ENCODE measurements around the gene CENPS. TPM values are rescaled to one million over a fixed set of nuclear protein-coding genes. Genes with fewer than 3 reads are reported as not detected.

The CENPS gene
- total RNA-seq, 1 donor from 2014 or later, result 9.8 TPM

- peaks cover 16% of the 10 kb centered on the region for H3K36me3 Mint-ChIP-seq (ENCODE audit: low read depth, unreplicated experiment)
- no peak for DNase-seq (ENCODE audit: low spot score)
- H3K9me3 Mint-ChIP-seq (ENCODE audit: unreplicated experiment), result no peaks in the 10 kb centered on the region
- peaks cover 3% of the 10 kb centered on the region for H3K27me3 Mint-ChIP-seq (ENCODE audit: unreplicated experiment)
- peak overlapping the region; percentile 13 for H3K4me3 Mint-ChIP-seq (ENCODE audit: unreplicated experiment)
- no peak overlapping the region for H3K27ac Mint-ChIP-seq (ENCODE audit: unreplicated experiment)
- H3K4me1 Mint-ChIP-seq (ENCODE audit: unreplicated experiment), result peaks cover 15% of the 10 kb centered on the region
- no peak for TF ChIP-seq CTCF (IDR thresholded peaks at IDR 0.05; ENCODE audit: unreplicated experiment)
Measured at GRCh38 chr1:10396870-10397269, 33.4 kb upstream of the CENPS start.

- no peak for TF ChIP-seq CTCF (IDR thresholded peaks at IDR 0.05; ENCODE audit: unreplicated experiment)
- H3K27me3 Mint-ChIP-seq (ENCODE audit: unreplicated experiment), result peaks cover 3% of the 10 kb centered on the region
- H3K36me3 Mint-ChIP-seq (ENCODE audit: low read depth, unreplicated experiment), result peaks cover 16% of the 10 kb centered on the region
- no peak for DNase-seq (ENCODE audit: low spot score)
- peak overlapping the region; percentile 91 for H3K4me3 Mint-ChIP-seq (ENCODE audit: unreplicated experiment)
- H3K27ac Mint-ChIP-seq (ENCODE audit: unreplicated experiment), result peak overlapping the region; percentile 81
- no peaks in the 10 kb centered on the region for H3K9me3 Mint-ChIP-seq (ENCODE audit: unreplicated experiment)
- peaks cover 15% of the 10 kb centered on the region for H3K4me1 Mint-ChIP-seq (ENCODE audit: unreplicated experiment)
Measured at GRCh38 chr1:10398278-10398733, 31.9 kb upstream of the CENPS start.

- peaks cover 15% of the 10 kb centered on the region for H3K4me1 Mint-ChIP-seq (ENCODE audit: unreplicated experiment)
- no peak for TF ChIP-seq CTCF (IDR thresholded peaks at IDR 0.05; ENCODE audit: unreplicated experiment)
- H3K36me3 Mint-ChIP-seq (ENCODE audit: low read depth, unreplicated experiment), result peaks cover 18% of the 10 kb centered on the region
- H3K27ac Mint-ChIP-seq (ENCODE audit: unreplicated experiment), result peak within 1 kb of the TSS; percentile 82
- DNase-seq (ENCODE audit: low spot score), result peak; percentile 98
- H3K27me3 Mint-ChIP-seq (ENCODE audit: unreplicated experiment), result peaks cover 3% of the 10 kb centered on the region
- peak within 1 kb of the TSS; percentile 97 for H3K4me3 Mint-ChIP-seq (ENCODE audit: unreplicated experiment)
- no peaks in the 10 kb centered on the region for H3K9me3 Mint-ChIP-seq (ENCODE audit: unreplicated experiment)
Measured at GRCh38 chr1:10398734-10399443, 31.3 kb upstream of the CENPS start, which contains the start of gene PGD. PGD (plus strand) TSS chr1:10399064; CDS start chr1:10399118, 54 bp downstream.

DNA sequence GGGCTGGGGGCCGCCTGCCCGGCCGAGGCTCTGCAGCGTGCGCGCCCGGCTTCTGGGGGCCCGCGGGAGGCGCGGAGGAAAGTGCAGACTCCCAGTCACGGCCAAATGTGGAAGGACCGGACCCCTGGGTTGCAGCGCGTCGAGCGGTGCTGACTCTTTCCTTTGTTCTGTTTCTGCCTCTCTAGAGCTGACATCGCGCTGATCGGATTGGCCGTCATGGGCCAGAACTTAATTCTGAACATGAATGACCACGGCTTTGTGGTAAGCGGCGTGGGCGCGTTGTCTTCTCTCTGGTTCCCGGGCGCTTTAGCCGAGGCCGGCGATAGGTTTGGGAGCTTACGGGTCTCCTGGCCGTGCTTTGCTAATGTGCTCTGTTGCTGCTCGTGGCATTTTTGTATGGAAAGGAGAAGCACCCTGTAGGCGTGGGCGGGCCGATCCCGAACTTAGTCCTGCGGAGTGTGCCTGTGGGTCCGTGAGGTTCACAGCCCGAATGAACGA is 30.7 kb upstream of the CENPS start:
- Mint-ChIP-seq H3K27ac (ENCODE audit: unreplicated experiment) (peak overlapping the region; percentile 82), H3K9me3 (ENCODE audit: unreplicated experiment) (no peaks in the 10 kb centered on the region), H3K36me3 (ENCODE audit: low read depth, unreplicated experiment) (peaks cover 23% of the 10 kb centered on the region), H3K4me1 (ENCODE audit: unreplicated experiment) (peaks cover 15% of the 10 kb centered on the region), H3K4me3 (ENCODE audit: unreplicated experiment) (peak overlapping the region; percentile 97), H3K27me3 (ENCODE audit: unreplicated experiment) (peaks cover 3% of the 10 kb centered on the region)
- TF ChIP-seq CTCF (IDR thresholded peaks at IDR 0.05; ENCODE audit: unreplicated experiment), result no peak
- DNase-seq (ENCODE audit: low spot score), result no peak

DNA sequence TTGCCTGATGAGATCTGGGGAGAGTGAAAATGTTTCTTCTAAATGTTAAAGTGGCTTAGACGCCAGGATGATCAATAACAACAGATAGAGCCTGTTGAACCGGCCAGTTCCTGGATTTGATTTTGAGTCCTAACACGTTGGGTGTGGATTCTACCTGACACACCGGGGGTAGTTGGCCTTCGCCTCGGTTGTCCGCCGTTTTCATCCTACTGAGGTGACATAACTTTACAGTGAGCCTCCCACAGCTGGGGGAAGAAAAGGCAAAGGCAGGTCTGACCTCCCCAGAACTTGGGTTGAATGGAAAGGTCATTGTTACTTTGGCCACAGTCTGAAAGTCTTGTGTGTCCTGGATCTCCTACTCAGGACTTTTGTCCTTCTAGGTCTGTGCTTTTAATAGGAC is 30.2 kb upstream of the CENPS start:
- no peak for DNase-seq (ENCODE audit: low spot score)
- Mint-ChIP-seq H3K27me3 (ENCODE audit: unreplicated experiment) (peaks cover 3% of the 10 kb centered on the region), H3K27ac (ENCODE audit: unreplicated experiment) (peak overlapping the region; percentile 82), H3K4me1 (ENCODE audit: unreplicated experiment) (peaks cover 15% of the 10 kb centered on the region), H3K4me3 (ENCODE audit: unreplicated experiment) (peak overlapping the region; percentile 97), H3K9me3 (ENCODE audit: unreplicated experiment) (no peaks in the 10 kb centered on the region), H3K36me3 (ENCODE audit: low read depth, unreplicated experiment) (peaks cover 25% of the 10 kb centered on the region)
- no peak for TF ChIP-seq CTCF (IDR thresholded peaks at IDR 0.05; ENCODE audit: unreplicated experiment)

Measured in endothelial cell (in vitro differentiated cells).